Measurements from ENCODE around the gene SNRPA. TPM values are rescaled to one million over a fixed set of nuclear protein-coding genes. Genes with fewer than 3 reads are reported as not detected.
A peak's percentile ranks its signal among the peaks of the same experiment; 100 is the strongest.

Gene SNRPA
- total and polyA plus RNA-seq, 2 donors (not counting 1 experiment from before 2014, with no cell fraction given): 92.0 to 147 TPM

- peak within 1 kb of the TSS; percentile 92 for H3K4me3 Mint-ChIP-seq
- peaks cover 58% of the 10 kb centered on the region for H3K4me1 Mint-ChIP-seq
- H3K4me3 ChIP-seq (ENCODE audit: control extremely low read depth in 1 of 5, extremely low read depth in 1 of 5, insufficient read depth in 1 of 5, low read depth in 2 of 5, low read length in 4 of 5): peak within 1 kb of the TSS; percentile 84 to 95 (median 84)
- H3K9ac ChIP-seq (ENCODE audit: low read length): peak within 1 kb of the TSS; percentile 88
- peaks cover 55% of the 10 kb centered on the region for H3K79me2 ChIP-seq (ENCODE audit: control insufficient read depth, insufficient read depth, low read length)
- H3K27ac ChIP-seq (ENCODE audit: low read length in 2 of 2): peak within 1 kb of the TSS; percentile 86 to 90
- peak within 1 kb of the TSS; percentile 93 for H3K4me2 ChIP-seq (replicated peaks; ENCODE audit: low read depth, low read length, poor library complexity, severe bottlenecking)
- under 1% methylated on average over 82 of the region's 110 CpGs for WGBS (ENCODE audit: insufficient coverage)
- CTCF ChIA-PET: interaction anchor here (0.6 to 4.9 kb wide), 12 partner anchors 9 to 164 kb away, joined by 3 to 48 read pairs (median 6); partner anchors contain the start of genes ACTMAP, COQ8B, ITPKC and RAB4B
- no peaks in the 10 kb centered on the region for H3K9me3 Mint-ChIP-seq (ENCODE audit: insufficient read depth)
- peak within 1 kb of the TSS; percentile 98 for H3K27ac Mint-ChIP-seq
- H3K36me3 ChIP-seq (replicated peaks in 1 of 2; ENCODE audit: control extremely low read depth in 1 of 2, control insufficient read depth in 1 of 2, extremely low read depth in 1 of 2, insufficient read depth in 2 of 2, low read length in 1 of 2): peaks cover 0 to 37% of the 10 kb centered on the region in 2 experiments
- intact Hi-C loops (cut with micrococcal nuclease): loop anchor here (1.0 to 5.0 kb wide), 8 partner anchors 8 to 514 kb away; partner anchors contain the start of genes ACTMAP, AKT2, COQ8B and RAB4B
- POLR2A ChIA-PET: interaction anchor here (0.5 to 3.1 kb wide), 15 partner anchors 8 to 1967 kb away, joined by 3 to 68 read pairs (median 4); partner anchors contain the start of genes ACTMAP, B9D2, COQ8B and ECH1
- no peaks in the 10 kb centered on the region for H3K9me3 ChIP-seq (ENCODE audit: control extremely low read depth in 1 of 3, control insufficient read depth in 2 of 3, insufficient read depth in 1 of 3, low read length in 2 of 3)
- peaks cover 54 to 55% of the 10 kb centered on the region in 2 donors for H3K4me1 ChIP-seq (ENCODE audit: control insufficient read depth in 2 of 2, insufficient read depth in 2 of 2, low read length in 2 of 2)
- DNase-seq (peak; percentile 100), ATAC-seq (ENCODE audit: low read depth) (peak; percentile 83)
- no peak for TF ChIP-seq EZH2 (IDR thresholded peaks at IDR 0.05; ENCODE audit: borderline replicate concordance, insufficient read depth, low read depth, low read length, poor library complexity, severe bottlenecking)
- TF ChIP-seq, protein P1, sequence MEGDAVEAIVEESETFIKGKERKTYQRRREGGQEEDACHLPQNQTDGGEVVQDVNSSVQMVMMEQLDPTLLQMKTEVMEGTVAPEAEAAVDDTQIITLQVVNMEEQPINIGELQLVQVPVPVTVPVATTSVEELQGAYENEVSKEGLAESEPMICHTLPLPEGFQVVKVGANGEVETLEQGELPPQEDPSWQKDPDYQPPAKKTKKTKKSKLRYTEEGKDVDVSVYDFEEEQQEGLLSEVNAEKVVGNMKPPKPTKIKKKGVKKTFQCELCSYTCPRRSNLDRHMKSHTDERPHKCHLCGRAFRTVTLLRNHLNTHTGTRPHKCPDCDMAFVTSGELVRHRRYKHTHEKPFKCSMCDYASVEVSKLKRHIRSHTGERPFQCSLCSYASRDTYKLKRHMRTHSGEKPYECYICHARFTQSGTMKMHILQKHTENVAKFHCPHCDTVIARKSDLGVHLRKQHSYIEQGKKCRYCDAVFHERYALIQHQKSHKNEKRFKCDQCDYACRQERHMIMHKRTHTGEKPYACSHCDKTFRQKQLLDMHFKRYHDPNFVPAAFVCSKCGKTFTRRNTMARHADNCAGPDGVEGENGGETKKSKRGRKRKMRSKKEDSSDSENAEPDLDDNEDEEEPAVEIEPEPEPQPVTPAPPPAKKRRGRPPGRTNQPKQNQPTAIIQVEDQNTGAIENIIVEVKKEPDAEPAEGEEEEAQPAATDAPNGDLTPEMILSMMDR (IDR thresholded peaks at IDR 0.05): no peak
- H4K20me1 ChIP-seq (ENCODE audit: control insufficient read depth, insufficient read depth, low read length, poor library complexity, severe bottlenecking): peaks cover 40% of the 10 kb centered on the region
- no peaks in the 10 kb centered on the region for H3K27me3 Mint-ChIP-seq
- H2AFZ ChIP-seq (ENCODE audit: insufficient read depth, low read depth, low read length, poor library complexity, severe bottlenecking): peak within 1 kb of the TSS; percentile 76
- no peaks in the 10 kb centered on the region for H3K27me3 ChIP-seq (replicated peaks in 1 of 4; ENCODE audit: control extremely low read depth in 1 of 4, control insufficient read depth in 3 of 4, insufficient read depth in 4 of 4, low read length in 3 of 4)
These were observed 47.9 kb downstream of the SNRPA start, which contains the start of gene EGLN2 for GRCh38 chr19:40798683-40799557. Gene EGLN2, plus strand, starts transcription at chr19:40799191. Its CDS starts 1,382 bp downstream, at chr19:40800573.

Data from B cell (primary cell).